Body of pancreas (tissue), 4 donors: ENCODE results near the gene NEGR1.

Experiments
- CTCF ChIP-seq, 7 experiments: fragments of 450-650 bp in 4 of 7; fragments of 200-600 bp in 3 of 7; sonication (generic) in 3 of 7; IDR thresholded peaks; one replicate each; pipeline ENCODE4 v1.5.1; 2016 to 2019; ENCODE audit warnings: antibody characterized with exemption in 7 of 7
- POLR2A ChIP-seq, 3 donors: fragments of 450-650 bp; IDR thresholded peaks; one replicate each; pipeline ENCODE4 v1.6.1; 2016; ENCODE audit warnings: antibody characterized with exemption in 3 of 3, mild to moderate bottlenecking in 2 of 3

- TF ChIP-seq CTCF (IDR thresholded peaks at IDR 0.05) (no peak), POLR2A (IDR thresholded peaks at IDR 0.05) (no peak)
Observed at GRCh38 chr1:71885171-71885570, 397.2 kb downstream of the NEGR1 start.
